CD14-positive monocyte (primary cell): ENCODE data around the gene OTOS. TPM values are rescaled to one million over a fixed set of nuclear protein-coding genes. Genes with fewer than 3 reads are reported as not detected.
A peak's percentile ranks its signal among the peaks of the same experiment; 100 is the strongest.

Experiments used
- DNase-seq, 3 donors: peaks; one replicate each; pipeline ENCODE4 v3.0.0-alpha.2; 2011 to 2022
- H2AFZ ChIP-seq: 2 replicates; pipeline ENCODE4 v1.6.0; 2012; ENCODE audit warnings: mild to moderate bottlenecking, low read depth, low read length, inconsistent platforms; ENCODE audit not compliant: insufficient read depth, poor library complexity, severe bottlenecking
- H3K27ac ChIP-seq, 2 donors: 1 replicate in 1 of 2; 2 replicates in 1 of 2; pipeline ENCODE4 v1.5.1; 2012 to 2013; ENCODE audit warnings: low read length in 2 of 2, control low read depth in 1 of 2, inconsistent platforms in 1 of 2, low read depth in 1 of 2, mild to moderate bottlenecking in 1 of 2
- H3K27me3 ChIP-seq, 2 donors: one replicate each; pipeline versions ENCODE4 v1.6.0 to v1.6.1; 2011 to 2013; ENCODE audit warnings: low read length in 2 of 2; ENCODE audit not compliant: control insufficient read depth in 2 of 2, insufficient read depth in 2 of 2
- H3K36me3 ChIP-seq, 2 donors: replicated peaks in 1 of 2; 1 replicate in 1 of 2; 2 replicates in 1 of 2; pipeline versions ENCODE4 v1.5.1 to v1.6.1; 2012 to 2013; ENCODE audit warnings: low read length in 2 of 2, control low read depth in 1 of 2, inconsistent platforms in 1 of 2, mild to moderate bottlenecking in 1 of 2; ENCODE audit not compliant: insufficient read depth in 2 of 2, control insufficient read depth in 1 of 2
- H3K4me1 ChIP-seq, 2 donors: 1 replicate in 1 of 2; 2 replicates in 1 of 2; pipeline versions ENCODE4 v1.5.1 to v1.6.1; 2012 to 2013; ENCODE audit warnings: low read length in 2 of 2, control low read depth in 1 of 2, inconsistent platforms in 1 of 2, mild to moderate bottlenecking in 1 of 2, moderate library complexity in 1 of 2; ENCODE audit not compliant: insufficient read depth in 2 of 2, control insufficient read depth in 1 of 2
- H3K4me2 ChIP-seq: replicated peaks from 2 replicates; pipeline ENCODE3; 2012; ENCODE audit warnings: low read length, moderate library complexity, mild to moderate bottlenecking; ENCODE audit not compliant: poor library complexity, severe bottlenecking; ENCODE audit errors: extremely low read depth
- H3K4me3 ChIP-seq, 3 experiments: fragments of 200-600 bp in 1 of 3; sonication (generic) in 1 of 3; replicated peaks in 1 of 3; 1 replicate in 2 of 3; 2 replicates in 1 of 3; pipeline ENCODE4 v1.5.1; 2011 to 2013; ENCODE audit warnings: low read length in 3 of 3, mild to moderate bottlenecking in 3 of 3, control low read depth in 2 of 3, low read depth in 2 of 3, inconsistent platforms in 1 of 3, moderate library complexity in 1 of 3
- H3K79me2 ChIP-seq: 2 replicates; pipeline ENCODE4 v1.6.0; 2012; ENCODE audit warnings: mild to moderate bottlenecking, control low read depth, inconsistent platforms, low read length, moderate library complexity; ENCODE audit not compliant: insufficient read depth
- H3K9ac ChIP-seq: 2 replicates; pipeline ENCODE4 v1.6.0; 2017; ENCODE audit warnings: low read length, mild to moderate bottlenecking; ENCODE audit not compliant: insufficient read depth, poor library complexity, severe bottlenecking
- H3K9me3 ChIP-seq, 2 donors: replicated peaks in 1 of 2; 1 replicate in 1 of 2; 2 replicates in 1 of 2; pipeline versions ENCODE4 v1.5.1 to v1.6.1; 2012 to 2013; ENCODE audit warnings: low read length in 2 of 2, control low read depth in 1 of 2; ENCODE audit not compliant: control insufficient read depth in 1 of 2, insufficient read depth in 1 of 2
- H4K20me1 ChIP-seq: 2 replicates; pipeline ENCODE4 v1.6.0; 2012; ENCODE audit warnings: mild to moderate bottlenecking, low read length, control low read depth, moderate library complexity; ENCODE audit not compliant: insufficient read depth
- H3K27ac Mint-ChIP-seq, 7 donors: one replicate each; pipeline ENCODE4 v1.8.0; 2020; ENCODE audit warnings: mild to moderate bottlenecking in 7 of 7, mixed read lengths in 7 of 7, moderate library complexity in 6 of 7, inconsistent platforms in 2 of 7
- H3K27me3 Mint-ChIP-seq, 3 donors: one replicate each; pipeline ENCODE4 v1.8.0; 2021 to 2022; ENCODE audit warnings: low read depth in 3 of 3, mild to moderate bottlenecking in 3 of 3, mixed read lengths in 3 of 3, moderate library complexity in 3 of 3, inconsistent platforms in 1 of 3
- H3K36me3 Mint-ChIP-seq, 2 donors: one replicate each; pipeline ENCODE4 v1.8.0; 2020; ENCODE audit warnings: mixed read lengths in 2 of 2, inconsistent platforms in 1 of 2, mild to moderate bottlenecking in 1 of 2
- H3K4me1 Mint-ChIP-seq: one replicate; pipeline ENCODE4 v1.8.0; 2020; ENCODE audit warnings: mild to moderate bottlenecking, mixed read lengths
- H3K4me3 Mint-ChIP-seq, 2 donors: one replicate each; pipeline ENCODE4 v1.8.0; 2020; ENCODE audit warnings: mild to moderate bottlenecking in 2 of 2, mixed read lengths in 2 of 2, moderate library complexity in 1 of 2
- H3K9me3 Mint-ChIP-seq, 7 donors: one replicate each; pipeline ENCODE4 v1.8.0; 2020 to 2022; ENCODE audit warnings: mixed read lengths in 7 of 7, mild to moderate bottlenecking in 6 of 7, moderate library complexity in 6 of 7, inconsistent platforms in 2 of 7
- WGBS: methylation state at CpG from one replicate; pipeline ENCODE4 v1.1.5; 2013; ENCODE audit warnings: missing lambda C conversion rate; ENCODE audit not compliant: insufficient coverage; 5-methylcytosine and 5-hydroxymethylcytosine counted together
- intact Hi-C, 2 donors: fragments of 100-400 bp; cut with micrococcal nuclease; formaldehyde crosslinking; loops; one replicate each; pipeline versions ENCODE4 v1.15.0 to v1.15.1; 2023
- polyA plus RNA-seq, 3 donors: library from polyadenylated mRNA; depleted of rRNA in 1 of 3; unstranded in 2 of 3; stranded (reverse) in 1 of 3; fragments of 300-500 nt in 2 of 3; fragments of >200 nt in 1 of 3; fragmentation: Illumina TruSeq in 2 of 3; gene quantifications; 1 replicate in 2 of 3; 2 replicates in 1 of 3; pipeline ENCODE4 v1.2.3, GENCODE V29; 2012 to 2021
- TF ChIP-seq, protein P1 (sequence below): fragments of 200-600 bp; IDR thresholded peaks from one replicate; pipeline ENCODE4 v1.8.0; 2022; ENCODE audit warnings: antibody characterized with exemption, mild to moderate bottlenecking

Gene OTOS
- polyA plus RNA-seq, 3 donors, result not detected

DNA sequence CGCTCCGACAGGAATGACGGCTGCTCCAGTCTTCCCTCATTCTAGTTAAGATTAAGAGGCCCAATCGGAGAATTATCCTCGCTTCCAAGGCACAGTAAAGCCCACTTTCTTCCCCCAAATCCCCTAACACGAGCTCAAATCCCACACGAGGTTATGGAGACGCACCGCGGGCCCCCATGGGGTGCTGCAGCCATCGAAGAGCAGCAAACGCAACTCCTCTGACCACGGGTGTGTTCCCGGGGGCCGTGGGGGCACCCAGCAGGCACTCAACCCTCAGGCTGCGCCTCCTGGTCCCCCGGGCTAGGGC lies 4.8 kb downstream of the OTOS start:
- H4K20me1 ChIP-seq, result peaks cover 12% of the 10 kb centered on the region
- H3K4me3 ChIP-seq, result peak overlapping the region; percentile 73 to 85 (median 80)
- 2% methylated on average over 17 of the region's 17 CpGs for WGBS
- Mint-ChIP-seq H3K27me3 (peaks cover 6 to 25% (median 9%) of the 10 kb centered on the region in 3 donors), H3K27ac (peak overlapping the region in 6 of 7 donors; percentile 50 to 84 (median 64)), H3K9me3 (peaks cover 0 to 4% (median 0%) of the 10 kb centered on the region in 7 donors), H3K36me3 (peaks cover 31 to 35% of the 10 kb centered on the region in 2 donors), H3K4me1 (peaks cover 25% of the 10 kb centered on the region), H3K4me3 (peak overlapping the region; percentile 92 to 96)
- H3K4me2 ChIP-seq, result peak overlapping the region; percentile 84
- intact Hi-C loops, result no loop called here
- TF ChIP-seq, protein P1, sequence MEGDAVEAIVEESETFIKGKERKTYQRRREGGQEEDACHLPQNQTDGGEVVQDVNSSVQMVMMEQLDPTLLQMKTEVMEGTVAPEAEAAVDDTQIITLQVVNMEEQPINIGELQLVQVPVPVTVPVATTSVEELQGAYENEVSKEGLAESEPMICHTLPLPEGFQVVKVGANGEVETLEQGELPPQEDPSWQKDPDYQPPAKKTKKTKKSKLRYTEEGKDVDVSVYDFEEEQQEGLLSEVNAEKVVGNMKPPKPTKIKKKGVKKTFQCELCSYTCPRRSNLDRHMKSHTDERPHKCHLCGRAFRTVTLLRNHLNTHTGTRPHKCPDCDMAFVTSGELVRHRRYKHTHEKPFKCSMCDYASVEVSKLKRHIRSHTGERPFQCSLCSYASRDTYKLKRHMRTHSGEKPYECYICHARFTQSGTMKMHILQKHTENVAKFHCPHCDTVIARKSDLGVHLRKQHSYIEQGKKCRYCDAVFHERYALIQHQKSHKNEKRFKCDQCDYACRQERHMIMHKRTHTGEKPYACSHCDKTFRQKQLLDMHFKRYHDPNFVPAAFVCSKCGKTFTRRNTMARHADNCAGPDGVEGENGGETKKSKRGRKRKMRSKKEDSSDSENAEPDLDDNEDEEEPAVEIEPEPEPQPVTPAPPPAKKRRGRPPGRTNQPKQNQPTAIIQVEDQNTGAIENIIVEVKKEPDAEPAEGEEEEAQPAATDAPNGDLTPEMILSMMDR, result no peak
- H3K27ac ChIP-seq, result peak overlapping the region in 1 of 2 donors; percentile 75
- DNase-seq, result no peak
- H3K79me2 ChIP-seq, result peaks cover 18% of the 10 kb centered on the region
- peaks cover 19 to 22% of the 10 kb centered on the region in 2 donors for H3K4me1 ChIP-seq
- H3K9ac ChIP-seq, result peak overlapping the region; percentile 77
- H3K36me3 ChIP-seq, result peaks cover 30 to 32% of the 10 kb centered on the region in 2 donors
- peaks cover 0 to 17% of the 10 kb centered on the region in 2 donors for H3K27me3 ChIP-seq
- H2AFZ ChIP-seq, result peak overlapping the region; percentile 96
- no peaks in the 10 kb centered on the region for H3K9me3 ChIP-seq

DNA sequence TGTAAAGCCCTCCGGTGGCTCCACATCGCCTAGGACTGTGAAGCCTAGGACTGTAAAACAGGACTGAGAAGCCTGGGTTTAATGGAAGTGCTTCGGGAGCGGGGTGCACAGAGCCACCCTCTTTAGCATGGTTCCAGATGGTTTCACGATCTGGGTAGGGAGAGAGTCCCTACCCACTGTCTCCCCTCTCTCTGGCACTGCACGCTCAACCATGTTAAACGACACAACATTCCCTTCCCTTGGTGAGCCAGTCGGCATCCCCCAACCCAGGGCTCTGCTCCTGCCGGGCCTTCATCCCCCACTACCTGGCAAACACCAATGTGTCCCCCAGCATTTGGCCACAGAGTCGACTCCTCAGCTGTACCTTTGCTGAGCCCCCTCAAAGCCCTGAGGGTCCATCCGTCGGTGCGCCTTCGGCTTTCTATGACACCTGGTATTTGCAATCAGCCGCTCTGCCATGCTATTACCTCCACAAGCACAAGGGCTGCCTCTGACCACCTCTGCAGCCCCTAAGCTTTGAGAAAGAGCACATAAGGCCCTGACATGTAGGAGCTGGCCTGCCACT lies 5.4 kb downstream of the OTOS start:
- Mint-ChIP-seq H3K27me3 (peaks cover 6 to 22% (median 9%) of the 10 kb centered on the region in 3 donors), H3K4me3 (peak overlapping the region; percentile 92 to 96), H3K9me3 (peaks cover 0 to 4% (median 0%) of the 10 kb centered on the region in 7 donors), H3K27ac (peak overlapping the region in 3 of 7 donors; percentile 65 to 84 (median 81)), H3K36me3 (peaks cover 37 to 41% of the 10 kb centered on the region in 2 donors), H3K4me1 (peaks cover 25% of the 10 kb centered on the region)
- DNase-seq, result no peak
- intact Hi-C loops, result no loop called here
- Histone ChIP-seq H3K4me1 (peaks cover 19 to 22% of the 10 kb centered on the region in 2 donors), H2AFZ (peak overlapping the region; percentile 96), H4K20me1 (peaks cover 12% of the 10 kb centered on the region), H3K36me3 (peaks cover 37 to 38% of the 10 kb centered on the region in 2 donors), H3K27me3 (peaks cover 0 to 17% of the 10 kb centered on the region in 2 donors), H3K79me2 (peaks cover 18% of the 10 kb centered on the region), H3K4me3 (peak overlapping the region; percentile 73 to 85 (median 80)), H3K4me2 (peak overlapping the region; percentile 84), H3K9me3 (no peaks in the 10 kb centered on the region), H3K27ac (peak overlapping the region in 1 of 2 donors; percentile 75), H3K9ac (peak overlapping the region; percentile 77)
- TF ChIP-seq, protein P1, result no peak
- 97% methylated on average over 14 of the region's 15 CpGs for WGBS
